ENCODE data around the gene FEM1A. TPM values are rescaled to one million over a fixed set of nuclear protein-coding genes. Genes with fewer than 3 reads are reported as not detected.

Gene FEM1A
- total and polyA plus RNA-seq, 2 of the 8 experiments (the other 6 are each of a cell fraction or from before 2014, with no cell fraction given): 6.7 to 16.1 TPM

GRCh38 chr19:4749870-4750590, 41.5 kb upstream of the FEM1A start:
- Histone ChIP-seq H4K20me1 (replicated peaks in 1 of 2; ENCODE audit: control insufficient read depth in 1 of 2, insufficient read depth in 2 of 2, low read length in 2 of 2) (no peaks in the 10 kb centered on the region), H3K36me3 (ENCODE audit: control insufficient read depth in 2 of 4, insufficient read depth in 4 of 4, low read length in 3 of 4) (no peaks in the 10 kb centered on the region), H3K27me3 (replicated peaks in 1 of 4; ENCODE audit: control insufficient read depth in 3 of 4, extremely low read depth in 1 of 4, insufficient read depth in 3 of 4, low read length in 3 of 4) (no peaks in the 10 kb centered on the region), H3K27ac (ENCODE audit: low read depth, low read length) (no peak overlapping the region), H3K4ac (replicated peaks; ENCODE audit: insufficient read length, low read depth, low read length) (no peak overlapping the region), H3K23ac (ENCODE audit: insufficient read length) (no peak overlapping the region), H3K79me1 (ENCODE audit: low read depth, low read length) (no peaks in the 10 kb centered on the region), H3K4me1 (replicated peaks in 1 of 4; ENCODE audit: control insufficient read depth in 3 of 4, insufficient read depth in 4 of 4, low read length in 3 of 4) (no peaks in the 10 kb centered on the region; a peak in 1 of 7 replicates), H3K79me2 (ENCODE audit: control insufficient read depth in 1 of 2, insufficient read depth in 2 of 2, low read length in 2 of 2) (no peaks in the 10 kb centered on the region), H3K4me3 (ENCODE audit: extremely low read depth in 1 of 4, insufficient read depth in 2 of 4, low read depth in 3 of 4, low read length in 4 of 4) (no peak overlapping the region), H3K56ac (replicated peaks; ENCODE audit: insufficient read length, low read depth, low read length) (no peak overlapping the region), H2BK20ac (ENCODE audit: low read length) (no peak overlapping the region), H2AK5ac (ENCODE audit: low read depth, low read length) (no peak overlapping the region), H2AFZ (ENCODE audit: low read length) (no peak overlapping the region), H3K14ac (ENCODE audit: insufficient read length) (no peak overlapping the region), H4K91ac (replicated peaks; ENCODE audit: insufficient read length, low read length) (no peak overlapping the region), H2BK120ac (replicated peaks; ENCODE audit: low read depth, low read length) (no peak overlapping the region), H3K9ac (replicated peaks in 1 of 4; ENCODE audit: extremely low read depth in 1 of 4, low read depth in 3 of 4, low read length in 3 of 4) (no peak overlapping the region), H2BK12ac (ENCODE audit: low read depth, low read length) (no peak overlapping the region), H4K8ac (ENCODE audit: extremely low read depth, insufficient read depth, low read length) (no peak overlapping the region), H2BK15ac (ENCODE audit: low read length) (no peak overlapping the region), H3K9me3 (ENCODE audit: insufficient read depth in 2 of 2, low read depth in 1 of 2, low read length in 1 of 2) (no peaks in the 10 kb centered on the region), H3K18ac (ENCODE audit: extremely low read depth, low read length) (no peak overlapping the region), H3K4me2 (ENCODE audit: insufficient read depth in 1 of 2, low read depth in 2 of 2, low read length in 2 of 2) (no peak overlapping the region), H2BK5ac (ENCODE audit: low read depth, low read length) (no peak overlapping the region), H3K23me2 (ENCODE audit: low read depth, low read length) (no peaks in the 10 kb centered on the region), H4K5ac (ENCODE audit: insufficient read length, low read depth, low read length) (no peak overlapping the region)
- ChIA-PET POLR2A (ENCODE audit: partially characterized antibody) (interaction anchor here (2.1 kb wide), 1 partner anchor 19 kb away, joined by 7 read pairs; no protein-coding TSS in a partner anchor), CTCF (ENCODE audit: partially characterized antibody) (interaction anchor here (0.5 to 6.7 kb wide), 3 partner anchors 18 to 28 kb away, joined by 3 to 38 read pairs (median 4); no protein-coding TSS in a partner anchor)
- DNase-seq (ENCODE audit: low read depth in 1 of 2, low spot score in 2 of 2) (no peak), FAIRE-seq (no peak)
- 90% methylated on average over 17 of the region's 18 CpGs; no CpG with 5 or more reads in 1 of the 2 experiments for WGBS, 2 experiments (ENCODE audit: extremely low coverage in 1 of 2, insufficient coverage in 1 of 2, insufficient read length in 1 of 2, insufficient replicate concordance in 2 of 2, low coverage in 1 of 2, low lambda C conversion rate in 2 of 2, missing lambda C conversion rate in 1 of 2)
- TF ChIP-seq SP4 (IDR thresholded peaks at IDR 0.05; ENCODE audit: low read length) (no peak), POU5F1 (IDR thresholded peaks at IDR 0.05; ENCODE audit: low read depth, low read length) (no peak), CREB1 (IDR thresholded peaks at IDR 0.05) (no peak)

Data from H1 (cell line).